ENCODE measurements around the gene COMP. TPM values are rescaled to one million over a fixed set of nuclear protein-coding genes. Genes with fewer than 3 reads are reported as not detected.

COMP gene
- total RNA-seq, 4 donors from 2014 or later = 1.3 to 8.0 (median 5.3) TPM; not detected in 1

- TF ChIP-seq, protein P1, sequence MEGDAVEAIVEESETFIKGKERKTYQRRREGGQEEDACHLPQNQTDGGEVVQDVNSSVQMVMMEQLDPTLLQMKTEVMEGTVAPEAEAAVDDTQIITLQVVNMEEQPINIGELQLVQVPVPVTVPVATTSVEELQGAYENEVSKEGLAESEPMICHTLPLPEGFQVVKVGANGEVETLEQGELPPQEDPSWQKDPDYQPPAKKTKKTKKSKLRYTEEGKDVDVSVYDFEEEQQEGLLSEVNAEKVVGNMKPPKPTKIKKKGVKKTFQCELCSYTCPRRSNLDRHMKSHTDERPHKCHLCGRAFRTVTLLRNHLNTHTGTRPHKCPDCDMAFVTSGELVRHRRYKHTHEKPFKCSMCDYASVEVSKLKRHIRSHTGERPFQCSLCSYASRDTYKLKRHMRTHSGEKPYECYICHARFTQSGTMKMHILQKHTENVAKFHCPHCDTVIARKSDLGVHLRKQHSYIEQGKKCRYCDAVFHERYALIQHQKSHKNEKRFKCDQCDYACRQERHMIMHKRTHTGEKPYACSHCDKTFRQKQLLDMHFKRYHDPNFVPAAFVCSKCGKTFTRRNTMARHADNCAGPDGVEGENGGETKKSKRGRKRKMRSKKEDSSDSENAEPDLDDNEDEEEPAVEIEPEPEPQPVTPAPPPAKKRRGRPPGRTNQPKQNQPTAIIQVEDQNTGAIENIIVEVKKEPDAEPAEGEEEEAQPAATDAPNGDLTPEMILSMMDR (IDR thresholded peaks at IDR 0.05) = no peak
- no peak for TF ChIP-seq POLR2A (IDR thresholded peaks at IDR 0.05)
- intact Hi-C loops (cut with DNase I) = no loop called here
- Histone ChIP-seq H3K4me3 (no peak overlapping the region), H3K27ac (peak overlapping the region in 3 of 4 donors; percentile 25 to 74 (median 39)), H3K36me3 (no peaks in the 10 kb centered on the region), H3K4me1 (peaks cover 37 to 63% (median 42%) of the 10 kb centered on the region in 3 donors), H3K9me3 (no peaks in the 10 kb centered on the region), H3K27me3 (peaks cover 0 to 24% (median 0%) of the 10 kb centered on the region in 4 donors)
- WGBS, 2 donors = 36 to 68% methylated on average over 5 to 12 of the region's 41 CpGs
- no peak for DNase-seq
Measured at GRCh38 chr19:18763674-18764590, 27.2 kb downstream of the COMP start.

DNA sequence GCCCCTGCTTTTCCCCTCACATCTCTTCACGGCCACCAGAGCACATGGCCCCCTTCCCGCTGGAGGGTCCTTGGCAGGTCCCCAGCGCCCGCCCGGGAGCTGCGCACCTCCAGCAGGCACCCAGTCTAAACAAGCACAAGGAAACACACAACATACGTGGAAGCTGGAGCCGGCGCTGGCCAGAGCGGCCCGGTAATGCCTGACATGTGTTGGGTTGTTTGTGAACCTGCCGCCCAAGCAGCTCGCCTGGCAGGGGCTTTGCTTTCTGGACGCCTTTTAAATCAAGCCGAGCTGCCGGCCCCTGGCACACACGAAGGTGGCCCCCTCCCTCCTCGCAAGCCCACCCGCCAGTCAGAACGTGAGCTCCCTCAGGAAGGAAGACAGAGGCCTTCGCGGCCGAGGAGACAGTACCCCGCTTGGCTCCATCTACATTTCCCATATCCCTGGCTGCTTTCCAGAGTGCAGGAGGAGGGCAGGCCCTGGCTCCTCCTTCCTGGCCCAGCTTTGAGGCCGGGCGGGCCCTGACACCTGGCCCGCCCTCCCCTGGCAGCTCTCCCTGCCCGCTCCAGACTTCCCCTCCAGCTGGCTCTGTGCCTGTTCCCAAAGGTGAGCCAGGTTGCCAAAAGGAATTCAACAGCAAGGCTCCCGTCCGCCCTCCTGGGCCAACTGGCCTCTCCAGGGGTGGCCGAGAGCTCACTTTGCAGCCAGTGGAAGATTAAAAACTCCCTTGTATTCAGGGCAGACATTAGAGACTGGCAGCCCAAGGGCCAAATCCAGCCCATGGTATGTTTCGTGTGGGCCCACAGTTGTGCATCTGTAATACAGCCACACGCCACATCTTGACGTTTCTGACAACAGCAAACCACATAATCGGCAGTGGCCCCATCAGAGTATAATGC, 28.7 kb downstream of the COMP start:
- Histone ChIP-seq H3K27me3 (peaks cover 0 to 35% (median 0%) of the 10 kb centered on the region in 4 donors), H3K36me3 (no peaks in the 10 kb centered on the region), H3K4me3 (peak overlapping the region in 2 of 4 donors; percentile 21 to 45), H3K27ac (peak overlapping the region; percentile 52 to 74 (median 66)), H3K4me1 (peaks cover 37 to 65% (median 42%) of the 10 kb centered on the region in 3 donors), H3K9me3 (no peaks in the 10 kb centered on the region)
- TF ChIP-seq POLR2A (IDR thresholded peaks at IDR 0.05) = no peak
- TF ChIP-seq, protein P1 (IDR thresholded peaks at IDR 0.05) = peak in 1 of 6 experiments; percentile 18
- WGBS, 2 donors = 26 to 30% methylated on average over 9 to 16 of the region's 35 CpGs
- intact Hi-C loops (cut with DNase I) = no loop called here
- no peak for DNase-seq

DNA sequence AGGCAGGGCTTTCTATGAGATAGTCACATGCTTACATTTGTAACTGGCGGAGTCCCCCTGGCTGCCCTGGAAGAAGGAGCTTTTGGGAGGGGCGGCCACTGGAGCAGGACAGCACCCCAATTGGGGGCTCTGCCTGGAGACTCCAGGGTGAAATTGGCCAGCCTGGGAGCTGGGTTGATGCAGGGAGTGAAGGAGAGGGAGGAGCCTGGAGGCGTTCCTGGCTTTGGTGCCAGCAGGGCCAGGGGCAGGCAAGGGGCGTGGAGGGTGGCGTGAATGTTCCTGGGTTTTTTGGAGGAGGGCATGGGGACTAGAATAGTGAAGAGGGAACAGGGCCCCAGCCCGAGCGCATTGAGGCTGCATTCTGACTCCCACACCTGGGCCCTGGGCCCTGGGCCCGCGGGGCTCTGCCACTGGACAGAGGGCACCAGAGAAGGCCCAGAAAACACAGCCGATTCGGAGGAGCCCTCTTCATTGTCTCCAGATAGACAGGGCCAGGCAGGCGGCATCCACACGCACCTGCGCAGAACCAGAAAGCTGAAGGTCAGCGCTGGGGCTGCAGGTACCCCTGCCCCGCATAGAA, 29.5 kb downstream of the COMP start:
- Histone ChIP-seq H3K4me3 (peak overlapping the region in 1 of 4 donors; percentile 10), H3K4me1 (peaks cover 37 to 73% (median 47%) of the 10 kb centered on the region in 3 donors), H3K27me3 (peaks cover 0 to 35% (median 0%) of the 10 kb centered on the region in 4 donors), H3K27ac (peak overlapping the region; percentile 52 to 74 (median 66)), H3K36me3 (no peaks in the 10 kb centered on the region), H3K9me3 (no peaks in the 10 kb centered on the region)
- no peak for TF ChIP-seq POLR2A (IDR thresholded peaks at IDR 0.05)
- TF ChIP-seq, protein P1 (IDR thresholded peaks at IDR 0.05) = no peak
- no peak for DNase-seq
- WGBS, 2 donors = 38 to 52% methylated on average over 7 to 10 of the region's 16 CpGs
- intact Hi-C loops (cut with DNase I) = no loop called here

DNA sequence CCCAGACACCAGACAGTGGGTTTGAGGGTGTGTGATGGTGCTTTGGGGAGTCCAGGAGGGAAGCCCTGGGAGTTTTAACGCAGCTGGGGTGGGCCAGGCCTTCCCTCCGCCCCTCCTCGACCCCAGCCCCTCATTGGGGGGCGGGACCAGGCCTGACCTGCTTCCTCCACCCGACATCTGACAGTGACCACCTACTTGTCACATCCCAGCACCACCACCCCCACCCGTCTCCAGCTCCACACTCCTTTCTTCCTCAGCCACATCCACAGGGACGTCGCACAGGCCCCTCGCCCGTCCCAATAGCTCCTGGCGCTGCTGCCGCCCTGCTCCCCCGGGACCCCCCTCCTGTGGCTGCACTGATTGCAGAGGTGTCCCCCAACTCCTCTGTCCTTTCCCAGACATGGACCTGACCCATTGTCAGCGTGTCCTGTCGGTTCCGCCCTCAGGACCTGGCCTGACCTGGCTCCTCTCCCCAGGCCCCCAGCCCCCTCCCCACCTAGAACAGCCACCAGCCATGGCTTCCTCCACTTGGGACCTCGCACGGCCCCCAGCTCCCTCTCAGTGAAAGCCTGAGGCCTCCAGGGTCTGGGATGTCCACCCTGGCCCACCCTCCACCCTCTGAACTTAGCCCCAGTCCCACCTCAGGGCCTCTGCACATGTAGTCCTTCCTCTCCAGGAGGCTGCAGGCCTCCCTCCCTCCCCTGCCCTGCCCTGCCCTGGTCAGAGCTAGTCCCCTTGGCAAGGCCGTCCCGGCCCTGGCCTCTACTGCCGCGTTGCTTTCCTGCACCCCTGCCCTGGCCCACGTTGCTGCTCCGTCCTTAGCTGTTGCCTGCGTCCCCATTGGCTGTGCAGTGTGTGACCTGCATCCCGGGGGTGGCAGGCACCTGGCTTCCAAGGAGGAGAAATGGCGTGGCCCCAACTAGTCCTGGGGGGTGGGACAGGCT, 30.4 kb downstream of the COMP start:
- peaks cover 0 to 38% (median 0%) of the 10 kb centered on the region in 4 donors for H3K27me3 ChIP-seq
- H3K4me3 ChIP-seq = no peak overlapping the region
- no peaks in the 10 kb centered on the region for H3K36me3 ChIP-seq
- TF ChIP-seq, protein P1 (IDR thresholded peaks at IDR 0.05) = no peak
- no peak for TF ChIP-seq POLR2A (IDR thresholded peaks at IDR 0.05)
- no peak for DNase-seq
- peaks cover 37 to 76% (median 47%) of the 10 kb centered on the region in 3 donors for H3K4me1 ChIP-seq
- no peaks in the 10 kb centered on the region for H3K9me3 ChIP-seq
- intact Hi-C loops (cut with DNase I) = no loop called here
- H3K27ac ChIP-seq = peak overlapping the region in 2 of 4 donors; percentile 20 to 74
- 79% methylated on average over 15 to 17 of the region's 27 CpGs for WGBS, 2 donors

Data from esophagus squamous epithelium (tissue), 5 donors.